GM23248 (cell line): ENCODE results near the gene PAFAH1B2.

ENCODE experiments used
- EZH2 ChIP-seq: fragments of 200-600 bp; sonication (generic); IDR thresholded peaks from 2 replicates; pipeline ENCODE4 v1.6.1; 2018; ENCODE audit warnings: antibody characterized with exemption, mild to moderate bottlenecking; ENCODE audit not compliant: insufficient read depth, poor library complexity, severe bottlenecking
- EZH2phosphoT487 ChIP-seq: fragments of 200-600 bp; sonication (generic); IDR thresholded peaks from 2 replicates; pipeline ENCODE4 v1.6.1; 2018; ENCODE audit warnings: antibody characterized with exemption, moderate library complexity, mild to moderate bottlenecking, low read depth; ENCODE audit not compliant: insufficient read depth

- TF ChIP-seq EZH2phosphoT487, result no peak
- no peak for TF ChIP-seq EZH2
These were observed 38.5 kb downstream of the PAFAH1B2 start for GRCh38 chr11:117182551-117182935.
